Endothelial cell of umbilical vein (primary cell): ENCODE measurements around the gene ZNF768.

Experiments used
- FOS ChIP-seq: IDR thresholded peaks from 2 replicates; pipeline ENCODE4 v1.6.1; 2011; ENCODE audit warnings: mild to moderate bottlenecking, low read length, moderate library complexity, borderline replicate concordance; ENCODE audit not compliant: insufficient read depth
- JUN ChIP-seq: IDR thresholded peaks from 2 replicates; pipeline ENCODE4 v1.6.1; 2011; ENCODE audit warnings: borderline replicate concordance, low read depth; ENCODE audit not compliant: insufficient read length, insufficient read depth
- MYC ChIP-seq: IDR thresholded peaks from one replicate; pipeline ENCODE4 v1.6.1; 2011; ENCODE audit warnings: mild to moderate bottlenecking, low read depth, low read length
- POLR2A ChIP-seq: IDR thresholded peaks from 2 replicates; pipeline ENCODE4 v1.6.1; 2012; ENCODE audit warnings: low read depth, mild to moderate bottlenecking, control low read depth, low read length
- TF ChIP-seq, protein P1 (sequence below): IDR thresholded peaks from 2 replicates; pipeline ENCODE4 v1.6.1; 2011; ENCODE audit not compliant: insufficient read depth, insufficient read length
- TF ChIP-seq, protein P2 (sequence below), 2 donors: IDR thresholded peaks; 1 replicate in 1 of 2; 2 replicates in 1 of 2; pipeline ENCODE4 v1.5.1; 2011; ENCODE audit warnings: low read length in 2 of 2, mild to moderate bottlenecking in 2 of 2, moderate library complexity in 2 of 2, control low read depth in 1 of 2, inconsistent platforms in 1 of 2, low read depth in 1 of 2; ENCODE audit not compliant: insufficient read depth in 1 of 2; ENCODE audit errors: extremely low read depth in 1 of 2

DNA sequence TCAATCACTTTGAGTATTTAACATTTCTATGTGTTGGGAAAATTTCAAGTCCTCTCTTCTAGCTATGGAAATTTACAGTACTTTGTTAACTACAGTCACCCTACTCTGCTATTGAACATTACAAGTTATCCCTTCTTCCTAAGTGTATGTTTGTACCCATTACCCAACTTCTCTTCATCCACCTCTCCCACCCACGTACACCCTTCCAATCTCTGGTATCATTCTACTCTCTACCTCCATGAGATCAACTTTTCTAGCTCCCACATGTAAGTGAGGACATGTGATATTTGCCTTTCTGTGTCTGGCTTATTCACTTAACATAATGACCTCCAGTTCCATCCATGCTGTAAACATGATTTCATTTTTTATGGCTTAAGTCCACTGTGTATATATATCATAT lies 48.3 kb upstream of the ZNF768 start:
- TF ChIP-seq, protein P1, sequence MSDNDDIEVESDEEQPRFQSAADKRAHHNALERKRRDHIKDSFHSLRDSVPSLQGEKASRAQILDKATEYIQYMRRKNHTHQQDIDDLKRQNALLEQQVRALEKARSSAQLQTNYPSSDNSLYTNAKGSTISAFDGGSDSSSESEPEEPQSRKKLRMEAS = no peak
- TF ChIP-seq JUN (no peak), FOS (no peak), POLR2A (no peak), MYC (no peak)
- TF ChIP-seq, protein P2, sequence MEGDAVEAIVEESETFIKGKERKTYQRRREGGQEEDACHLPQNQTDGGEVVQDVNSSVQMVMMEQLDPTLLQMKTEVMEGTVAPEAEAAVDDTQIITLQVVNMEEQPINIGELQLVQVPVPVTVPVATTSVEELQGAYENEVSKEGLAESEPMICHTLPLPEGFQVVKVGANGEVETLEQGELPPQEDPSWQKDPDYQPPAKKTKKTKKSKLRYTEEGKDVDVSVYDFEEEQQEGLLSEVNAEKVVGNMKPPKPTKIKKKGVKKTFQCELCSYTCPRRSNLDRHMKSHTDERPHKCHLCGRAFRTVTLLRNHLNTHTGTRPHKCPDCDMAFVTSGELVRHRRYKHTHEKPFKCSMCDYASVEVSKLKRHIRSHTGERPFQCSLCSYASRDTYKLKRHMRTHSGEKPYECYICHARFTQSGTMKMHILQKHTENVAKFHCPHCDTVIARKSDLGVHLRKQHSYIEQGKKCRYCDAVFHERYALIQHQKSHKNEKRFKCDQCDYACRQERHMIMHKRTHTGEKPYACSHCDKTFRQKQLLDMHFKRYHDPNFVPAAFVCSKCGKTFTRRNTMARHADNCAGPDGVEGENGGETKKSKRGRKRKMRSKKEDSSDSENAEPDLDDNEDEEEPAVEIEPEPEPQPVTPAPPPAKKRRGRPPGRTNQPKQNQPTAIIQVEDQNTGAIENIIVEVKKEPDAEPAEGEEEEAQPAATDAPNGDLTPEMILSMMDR (IDR thresholded peaks at IDR 0.05; ENCODE audit: extremely low read depth in 1 of 2, insufficient read depth in 1 of 2, low read depth in 1 of 2, low read length in 2 of 2) = no peak
